ENCODE measurements around the gene SESTD1.

GRCh38 chr2:179239195-179239594 lies 25.4 kb downstream of the SESTD1 start:
- TF ChIP-seq, protein P1, sequence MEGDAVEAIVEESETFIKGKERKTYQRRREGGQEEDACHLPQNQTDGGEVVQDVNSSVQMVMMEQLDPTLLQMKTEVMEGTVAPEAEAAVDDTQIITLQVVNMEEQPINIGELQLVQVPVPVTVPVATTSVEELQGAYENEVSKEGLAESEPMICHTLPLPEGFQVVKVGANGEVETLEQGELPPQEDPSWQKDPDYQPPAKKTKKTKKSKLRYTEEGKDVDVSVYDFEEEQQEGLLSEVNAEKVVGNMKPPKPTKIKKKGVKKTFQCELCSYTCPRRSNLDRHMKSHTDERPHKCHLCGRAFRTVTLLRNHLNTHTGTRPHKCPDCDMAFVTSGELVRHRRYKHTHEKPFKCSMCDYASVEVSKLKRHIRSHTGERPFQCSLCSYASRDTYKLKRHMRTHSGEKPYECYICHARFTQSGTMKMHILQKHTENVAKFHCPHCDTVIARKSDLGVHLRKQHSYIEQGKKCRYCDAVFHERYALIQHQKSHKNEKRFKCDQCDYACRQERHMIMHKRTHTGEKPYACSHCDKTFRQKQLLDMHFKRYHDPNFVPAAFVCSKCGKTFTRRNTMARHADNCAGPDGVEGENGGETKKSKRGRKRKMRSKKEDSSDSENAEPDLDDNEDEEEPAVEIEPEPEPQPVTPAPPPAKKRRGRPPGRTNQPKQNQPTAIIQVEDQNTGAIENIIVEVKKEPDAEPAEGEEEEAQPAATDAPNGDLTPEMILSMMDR (IDR thresholded peaks at IDR 0.05; ENCODE audit: insufficient read depth, low read length), result no peak
- no peak for TF ChIP-seq POLR2AphosphoS5 (IDR thresholded peaks at IDR 0.05; ENCODE audit: low read depth)

Measured in HL-60 (cell line).